Activated CD4-positive, alpha-beta memory T cell treated with anti-CD3 and anti-CD28 coated beads for 36 hours (primary cell): ENCODE results near the gene NAALADL2. TPM values are rescaled to one million over a fixed set of nuclear protein-coding genes. Genes with fewer than 3 reads are reported as not detected.
"Not testable (repeated sequence)": the region's sequence is repeated elsewhere in the genome, so short reads cannot be mapped to it uniquely, and the experiment has no call there.

Experiments used
- CTCF ChIA-PET: fragments of 350-600 bp; sonication (Branson Sonifier 250); formaldehyde crosslinking; loops from one replicate; lab custom pipeline; 2021; ENCODE audit warnings: antibody characterized with exemption, inconsistent platforms; lab: Charles Lee
- POLR2A ChIA-PET: fragments of 350-600 bp; sonication (Branson Sonifier 250); formaldehyde crosslinking; loops from one replicate; lab custom pipeline; 2021; ENCODE audit warnings: antibody characterized with exemption; lab: Charles Lee
- DNase-seq: peaks from one replicate; pipeline ENCODE4 v3.0.0-alpha.2; 2020
- H3K27ac Mint-ChIP-seq: one replicate; pipeline ENCODE4 v1.8.0; 2021; ENCODE audit warnings: mixed read lengths
- H3K27me3 Mint-ChIP-seq: one replicate; pipeline ENCODE4 v1.8.0; 2021; ENCODE audit warnings: mixed read lengths
- H3K36me3 Mint-ChIP-seq: one replicate; pipeline ENCODE4 v1.8.0; 2021; ENCODE audit warnings: mixed read lengths
- H3K4me1 Mint-ChIP-seq: one replicate; pipeline ENCODE4 v1.8.0; 2021; ENCODE audit warnings: low read depth, mixed read lengths
- H3K4me3 Mint-ChIP-seq: one replicate; pipeline ENCODE4 v1.8.0; 2021; ENCODE audit warnings: mild to moderate bottlenecking, mixed read lengths
- H3K9me3 Mint-ChIP-seq: one replicate; pipeline ENCODE4 v1.8.0; 2021; ENCODE audit warnings: mixed read lengths
- intact Hi-C: fragments of 100-400 bp; cut with micrococcal nuclease; formaldehyde crosslinking; loops from one replicate; pipeline ENCODE4 v1.15.1; 2023
- total RNA-seq, 2 experiments: library from RNA; stranded (reverse); gene quantifications; one replicate each; pipeline ENCODE4 v1.2.3, GENCODE V29; 2021

NAALADL2 gene
- total RNA-seq, 2 experiments from 2014 or later, result not detected

- Mint-ChIP-seq H3K27me3 (no peaks in the 10 kb centered on the region), H3K4me3 (no peak overlapping the region), H3K9me3 (no peaks in the 10 kb centered on the region), H3K27ac (no peak overlapping the region), H3K4me1 (no peaks in the 10 kb centered on the region), H3K36me3 (no peaks in the 10 kb centered on the region)
- intact Hi-C loops, result no loop called here
- DNase-seq, result no peak
- ChIA-PET CTCF (no interaction called here), POLR2A (no interaction called here)
Measured at GRCh38 chr3:175608356-175608755, 749.2 kb downstream of the NAALADL2 start.

GRCh38 chr3:175608911-175609310 is 749.8 kb downstream of the NAALADL2 start:
- ChIA-PET POLR2A (no interaction called here), CTCF (no interaction called here)
- intact Hi-C loops, result no loop called here
- H3K36me3 Mint-ChIP-seq, result no peaks in the 10 kb centered on the region
- no peak for DNase-seq
- H3K4me1 Mint-ChIP-seq, result no peaks in the 10 kb centered on the region
- no peaks in the 10 kb centered on the region for H3K27me3 Mint-ChIP-seq
- no peaks in the 10 kb centered on the region for H3K9me3 Mint-ChIP-seq
- H3K4me3 Mint-ChIP-seq, result no peak overlapping the region
- H3K27ac Mint-ChIP-seq, result no peak overlapping the region

DNA sequence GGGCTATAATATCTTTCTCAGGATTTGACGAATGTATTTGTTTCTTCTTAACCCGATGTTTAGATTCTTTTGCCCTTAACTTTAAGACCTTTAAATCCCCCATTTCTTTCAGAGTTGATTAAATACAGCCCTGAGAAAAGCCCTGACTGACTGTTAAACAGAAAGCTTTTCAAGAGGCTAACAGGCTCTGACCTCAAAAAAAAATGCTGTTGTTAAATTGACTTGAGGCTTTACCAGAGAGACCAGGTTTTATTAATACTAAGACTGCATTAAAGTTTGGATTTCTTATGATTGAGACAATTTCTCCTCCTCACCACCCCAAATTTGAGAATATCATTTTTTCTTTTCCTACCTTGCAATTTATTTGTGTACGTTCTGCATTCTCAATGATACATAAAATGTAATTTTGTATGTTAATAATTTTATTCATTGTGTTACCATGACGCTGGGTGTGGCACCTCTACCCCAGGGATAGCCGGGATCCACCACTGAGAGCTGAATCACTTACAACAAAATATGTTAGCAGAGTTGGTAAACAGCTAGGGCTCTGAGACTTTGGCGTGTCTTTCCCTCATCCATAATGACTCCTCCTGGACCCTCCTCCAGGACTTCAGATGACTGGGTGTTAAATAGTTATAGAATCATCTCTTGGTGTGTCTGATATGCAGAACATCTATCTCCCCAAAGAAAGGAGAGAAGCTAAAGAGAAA is 753.5 kb downstream of the NAALADL2 start:
- Mint-ChIP-seq H3K27ac (no peak overlapping the region), H3K4me1 (no peaks in the 10 kb centered on the region), H3K36me3 (no peaks in the 10 kb centered on the region), H3K4me3 (no peak overlapping the region), H3K27me3 (no peaks in the 10 kb centered on the region), H3K9me3 (no peaks in the 10 kb centered on the region)
- CTCF ChIA-PET, result no interaction called here
- POLR2A ChIA-PET, result no interaction called here
- intact Hi-C loops, result no loop called here
- DNase-seq, result no peak

GRCh38 chr3:175614107-175614506 is 755.0 kb downstream of the NAALADL2 start:
- CTCF ChIA-PET, H3K36me3 Mint-ChIP-seq, H3K27ac Mint-ChIP-seq, intact Hi-C loops, POLR2A ChIA-PET, DNase-seq, H3K9me3 Mint-ChIP-seq, H3K4me1 Mint-ChIP-seq, H3K4me3 Mint-ChIP-seq, H3K27me3 Mint-ChIP-seq: not testable (repeated sequence)

GRCh38 chr3:175617247-175617646 is 758.1 kb downstream of the NAALADL2 start:
- Mint-ChIP-seq H3K27me3 (no peaks in the 10 kb centered on the region), H3K4me3 (no peak overlapping the region), H3K36me3 (no peaks in the 10 kb centered on the region), H3K27ac (no peak overlapping the region), H3K9me3 (peaks cover 6% of the 10 kb centered on the region), H3K4me1 (no peaks in the 10 kb centered on the region)
- ChIA-PET POLR2A (no interaction called here), CTCF (no interaction called here)
- DNase-seq, result no peak
- intact Hi-C loops, result no loop called here

- Mint-ChIP-seq H3K27me3 (no peaks in the 10 kb centered on the region), H3K4me3 (no peak overlapping the region), H3K27ac (no peak overlapping the region), H3K9me3 (peaks cover 6% of the 10 kb centered on the region), H3K4me1 (no peaks in the 10 kb centered on the region), H3K36me3 (no peaks in the 10 kb centered on the region)
- ChIA-PET CTCF (no interaction called here), POLR2A (no interaction called here)
- DNase-seq, result no peak
- intact Hi-C loops, result no loop called here
Measured at GRCh38 chr3:175619369-175619768, 760.2 kb downstream of the NAALADL2 start.

GRCh38 chr3:175620093-175620492 is 761.0 kb downstream of the NAALADL2 start:
- H3K27ac Mint-ChIP-seq, result no peak overlapping the region
- H3K4me3 Mint-ChIP-seq, result no peak overlapping the region
- intact Hi-C loops, result no loop called here
- CTCF ChIA-PET, result no interaction called here
- peaks cover 6% of the 10 kb centered on the region for H3K9me3 Mint-ChIP-seq
- no peaks in the 10 kb centered on the region for H3K36me3 Mint-ChIP-seq
- H3K4me1 Mint-ChIP-seq, result no peaks in the 10 kb centered on the region
- POLR2A ChIA-PET, result no interaction called here
- no peaks in the 10 kb centered on the region for H3K27me3 Mint-ChIP-seq
- DNase-seq, result no peak

DNA sequence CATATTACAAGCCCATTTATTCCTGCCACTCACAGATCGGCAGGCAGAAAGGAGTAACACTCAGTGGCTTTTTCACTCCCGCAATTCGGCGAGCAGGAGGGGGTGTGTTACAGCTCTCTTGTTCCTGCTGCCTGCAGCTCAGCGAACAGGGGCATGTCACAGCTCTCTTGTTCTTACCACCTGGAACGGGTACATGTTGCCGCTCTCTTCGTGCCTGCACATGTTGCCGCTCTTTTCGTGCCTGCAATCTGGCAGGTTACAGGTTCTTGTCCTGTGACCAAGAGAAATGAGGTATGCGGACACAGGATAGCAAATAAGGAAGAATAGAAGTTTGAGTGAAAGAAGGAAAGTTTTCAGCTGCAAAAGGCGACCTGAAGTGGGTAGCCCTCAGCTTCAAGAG is 761.4 kb downstream of the NAALADL2 start:
- no peaks in the 10 kb centered on the region for H3K4me1 Mint-ChIP-seq
- H3K27ac Mint-ChIP-seq, result no peak overlapping the region
- no peak overlapping the region for H3K4me3 Mint-ChIP-seq
- intact Hi-C loops, result no loop called here
- POLR2A ChIA-PET, result no interaction called here
- DNase-seq, result no peak
- no peaks in the 10 kb centered on the region for H3K27me3 Mint-ChIP-seq
- peaks cover 6% of the 10 kb centered on the region for H3K9me3 Mint-ChIP-seq
- H3K36me3 Mint-ChIP-seq, result no peaks in the 10 kb centered on the region
- CTCF ChIA-PET, result no interaction called here

DNA sequence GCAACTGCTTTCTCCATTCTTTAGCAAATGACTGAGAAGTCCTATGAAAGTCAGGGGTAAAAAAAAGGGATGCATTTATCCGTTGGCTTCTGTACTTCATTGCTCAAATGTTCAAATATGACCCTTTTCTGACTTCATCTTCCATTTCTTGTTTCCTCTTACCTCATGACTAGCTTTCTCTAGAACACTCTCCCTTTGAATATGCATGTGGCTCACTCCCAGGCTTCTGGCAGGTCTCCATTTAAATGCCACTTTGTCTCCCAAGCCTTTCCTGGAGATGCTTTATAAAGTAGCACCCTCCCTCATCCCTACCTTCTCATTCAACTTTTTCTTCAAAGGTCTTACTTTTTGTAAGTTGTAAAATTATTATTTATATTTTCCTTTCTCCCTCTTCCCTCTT is 781.8 kb downstream of the NAALADL2 start:
- Mint-ChIP-seq H3K27me3 (no peaks in the 10 kb centered on the region), H3K27ac (no peak overlapping the region), H3K4me3 (no peak overlapping the region), H3K9me3 (peaks cover 8% of the 10 kb centered on the region), H3K36me3 (no peaks in the 10 kb centered on the region), H3K4me1 (no peaks in the 10 kb centered on the region)
- intact Hi-C loops, result no loop called here
- ChIA-PET CTCF (no interaction called here), POLR2A (no interaction called here)
- no peak for DNase-seq

DNA sequence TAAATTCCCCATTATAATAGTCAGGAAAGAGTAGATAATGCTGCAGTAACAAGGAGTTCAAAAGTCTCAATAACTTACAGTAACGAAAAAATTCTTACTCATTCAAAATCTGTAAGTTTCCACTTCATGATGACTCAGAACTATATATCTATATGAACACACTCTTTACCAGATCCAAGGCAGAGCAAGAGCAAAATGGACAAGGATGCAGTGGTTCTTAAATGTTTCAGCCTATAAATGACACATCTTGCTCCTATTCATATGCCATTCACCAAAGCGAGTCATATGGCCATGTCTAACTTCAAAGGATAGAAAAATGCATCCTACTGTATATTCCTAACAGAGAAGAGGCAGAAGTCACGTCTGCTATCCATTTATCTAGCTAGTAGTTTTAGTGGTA is 787.7 kb downstream of the NAALADL2 start:
- intact Hi-C loops, result no loop called here
- H3K36me3 Mint-ChIP-seq, result no peaks in the 10 kb centered on the region
- no peak overlapping the region for H3K27ac Mint-ChIP-seq

GRCh38 chr3:175648899-175649298 is 789.8 kb downstream of the NAALADL2 start:
- no peak for DNase-seq
- POLR2A ChIA-PET, result no interaction called here
- H3K4me1 Mint-ChIP-seq, result no peaks in the 10 kb centered on the region
- H3K36me3 Mint-ChIP-seq, result no peaks in the 10 kb centered on the region
- H3K4me3 Mint-ChIP-seq, result no peak overlapping the region
- no peaks in the 10 kb centered on the region for H3K27me3 Mint-ChIP-seq
- H3K27ac Mint-ChIP-seq, result no peak overlapping the region
- CTCF ChIA-PET, result no interaction called here
- intact Hi-C loops, result no loop called here
- H3K9me3 Mint-ChIP-seq, result peaks cover 7% of the 10 kb centered on the region

More for the DNA sequence above, 787.7 kb downstream of the NAALADL2 start:
- H3K27me3 Mint-ChIP-seq, result no peaks in the 10 kb centered on the region
- CTCF ChIA-PET, result no interaction called here
- POLR2A ChIA-PET, result no interaction called here
- DNase-seq, result no peak
- H3K4me1 Mint-ChIP-seq, result no peaks in the 10 kb centered on the region
- no peak overlapping the region for H3K4me3 Mint-ChIP-seq
- peaks cover 2% of the 10 kb centered on the region for H3K9me3 Mint-ChIP-seq

GRCh38 chr3:175651716-175652115 is 792.6 kb downstream of the NAALADL2 start:
- intact Hi-C loops, result no loop called here

GRCh38 chr3:175655351-175655750 is 796.2 kb downstream of the NAALADL2 start:
- Mint-ChIP-seq H3K27me3 (no peaks in the 10 kb centered on the region), H3K4me1 (no peaks in the 10 kb centered on the region), H3K4me3 (no peak overlapping the region), H3K9me3 (peaks cover 5% of the 10 kb centered on the region), H3K27ac (no peak overlapping the region), H3K36me3 (no peaks in the 10 kb centered on the region)
- POLR2A ChIA-PET, result no interaction called here
- CTCF ChIA-PET, result interaction anchor here (0.6 kb wide), 1 partner anchor 138 kb away, joined by 3 read pairs; no protein-coding TSS in a partner anchor
- intact Hi-C loops, result no loop called here
- DNase-seq, result no peak

More at GRCh38 chr3:175651716-175652115, 792.6 kb downstream of the NAALADL2 start:
- Mint-ChIP-seq H3K4me1 (no peaks in the 10 kb centered on the region), H3K4me3 (no peak overlapping the region), H3K36me3 (no peaks in the 10 kb centered on the region), H3K27me3 (no peaks in the 10 kb centered on the region), H3K9me3 (peaks cover 5% of the 10 kb centered on the region), H3K27ac (no peak overlapping the region)
- ChIA-PET POLR2A (no interaction called here), CTCF (no interaction called here)
- no peak for DNase-seq
